ENCODE measurements around the gene WDR38.

DNA sequence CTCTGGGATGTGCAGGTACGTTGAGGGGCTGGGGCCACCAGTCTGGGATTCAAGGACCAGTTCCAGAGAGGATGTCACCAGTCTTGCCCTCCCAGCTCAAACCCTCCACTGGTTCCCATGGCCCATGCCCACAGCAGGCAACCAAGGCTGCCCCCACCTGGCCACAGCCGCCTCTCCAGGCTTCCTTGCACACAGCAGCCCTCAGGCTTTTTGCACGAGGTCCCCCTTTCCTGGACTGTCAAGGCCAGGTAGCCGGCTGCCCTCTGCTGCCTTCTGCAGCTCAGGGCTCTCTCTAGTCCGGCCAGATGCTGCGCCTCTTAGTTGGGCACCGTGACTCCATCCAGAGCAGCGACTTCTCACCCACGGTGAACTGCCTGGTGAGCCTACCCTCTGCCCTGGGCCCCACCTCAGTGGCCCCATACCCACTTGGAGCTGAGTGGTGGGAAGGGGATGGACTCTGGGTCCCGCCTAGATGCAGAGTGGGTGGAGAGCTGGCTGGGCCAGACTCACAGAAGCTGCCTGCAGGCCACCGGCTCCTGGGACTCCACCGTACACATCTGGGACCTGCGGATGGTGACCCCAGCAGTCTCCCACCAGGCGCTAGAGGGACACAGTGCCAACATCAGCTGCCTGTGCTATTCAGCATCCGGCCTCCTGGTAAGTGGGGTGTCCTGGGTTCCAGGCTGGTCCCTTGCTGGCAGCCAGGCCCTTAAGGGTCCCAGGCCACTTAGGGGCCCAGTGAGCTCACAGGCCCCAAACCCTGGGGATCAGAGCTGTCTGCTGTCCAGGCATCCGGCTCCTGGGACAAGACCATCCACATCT is 2.9 kb downstream of the WDR38 start:
- peak; percentile 81 for TF ChIP-seq CTCF (CRISPR knock-in tag; IDR thresholded peaks at IDR 0.05)
- no peak for TF ChIP-seq HIVEP1 (CRISPR knock-in tag; IDR thresholded peaks at IDR 0.05)
- no peak for TF ChIP-seq ZMYM2 (CRISPR knock-in tag; IDR thresholded peaks at IDR 0.05)
- TF ChIP-seq JUN (CRISPR knock-in tag; IDR thresholded peaks at IDR 0.05) = no peak
- TF ChIP-seq RFX3 (CRISPR knock-in tag; IDR thresholded peaks at IDR 0.05) = no peak
- TF ChIP-seq EP300 (IDR thresholded peaks at IDR 0.05; ENCODE audit: low read depth in 2 of 2, low read length in 2 of 2) = no peak
- no peak for TF ChIP-seq EP300 (CRISPR knock-in tag; IDR thresholded peaks at IDR 0.05; ENCODE audit: borderline replicate concordance)
- TF ChIP-seq ZBTB42 (CRISPR knock-in tag; IDR thresholded peaks at IDR 0.05) = 0 out of 2 replicates have a peak, but pooled peaks have one; percentile 40
- TF ChIP-seq ZNF512B (CRISPR knock-in tag; IDR thresholded peaks at IDR 0.05; ENCODE audit: borderline replicate concordance) = no peak
- TF ChIP-seq, protein P1, sequence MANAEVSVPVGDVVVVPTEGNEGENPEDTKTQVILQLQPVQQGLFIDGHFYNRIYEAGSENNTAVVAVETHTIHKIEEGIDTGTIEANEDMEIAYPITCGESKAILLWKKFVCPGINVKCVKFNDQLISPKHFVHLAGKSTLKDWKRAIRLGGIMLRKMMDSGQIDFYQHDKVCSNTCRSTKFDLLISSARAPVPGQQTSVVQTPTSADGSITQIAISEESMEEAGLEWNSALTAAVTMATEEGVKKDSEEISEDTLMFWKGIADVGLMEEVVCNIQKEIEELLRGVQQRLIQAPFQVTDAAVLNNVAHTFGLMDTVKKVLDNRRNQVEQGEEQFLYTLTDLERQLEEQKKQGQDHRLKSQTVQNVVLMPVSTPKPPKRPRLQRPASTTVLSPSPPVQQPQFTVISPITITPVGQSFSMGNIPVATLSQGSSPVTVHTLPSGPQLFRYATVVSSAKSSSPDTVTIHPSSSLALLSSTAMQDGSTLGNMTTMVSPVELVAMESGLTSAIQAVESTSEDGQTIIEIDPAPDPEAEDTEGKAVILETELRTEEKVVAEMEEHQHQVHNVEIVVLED (CRISPR knock-in tag; IDR thresholded peaks at IDR 0.05; ENCODE audit: borderline replicate concordance) = no peak
- TF ChIP-seq, protein P2, sequence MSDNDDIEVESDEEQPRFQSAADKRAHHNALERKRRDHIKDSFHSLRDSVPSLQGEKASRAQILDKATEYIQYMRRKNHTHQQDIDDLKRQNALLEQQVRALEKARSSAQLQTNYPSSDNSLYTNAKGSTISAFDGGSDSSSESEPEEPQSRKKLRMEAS (IDR thresholded peaks at IDR 0.05) = peak; percentile 45; the same call in 1 of the 2 replicates
- TF ChIP-seq NFIC (IDR thresholded peaks at IDR 0.05; ENCODE audit: low read length) = no peak
- TF ChIP-seq, protein P3, sequence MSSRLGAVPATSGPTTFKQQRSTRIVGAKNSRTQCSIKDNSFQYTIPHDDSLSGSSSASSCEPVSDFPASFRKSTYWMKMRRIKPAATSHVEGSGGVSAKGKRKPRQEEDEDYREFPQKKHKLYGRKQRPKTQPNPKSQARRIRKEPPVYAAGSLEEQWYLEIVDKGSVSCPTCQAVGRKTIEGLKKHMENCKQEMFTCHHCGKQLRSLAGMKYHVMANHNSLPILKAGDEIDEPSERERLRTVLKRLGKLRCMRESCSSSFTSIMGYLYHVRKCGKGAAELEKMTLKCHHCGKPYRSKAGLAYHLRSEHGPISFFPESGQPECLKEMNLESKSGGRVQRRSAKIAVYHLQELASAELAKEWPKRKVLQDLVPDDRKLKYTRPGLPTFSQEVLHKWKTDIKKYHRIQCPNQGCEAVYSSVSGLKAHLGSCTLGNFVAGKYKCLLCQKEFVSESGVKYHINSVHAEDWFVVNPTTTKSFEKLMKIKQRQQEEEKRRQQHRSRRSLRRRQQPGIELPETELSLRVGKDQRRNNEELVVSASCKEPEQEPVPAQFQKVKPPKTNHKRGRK (CRISPR knock-in tag; IDR thresholded peaks at IDR 0.05) = no peak
- no peak for TF ChIP-seq ZNF569 (CRISPR knock-in tag; IDR thresholded peaks at IDR 0.05; ENCODE audit: borderline replicate concordance)
- no peak for TF ChIP-seq TARDBP (CRISPR knock-in tag; IDR thresholded peaks at IDR 0.05)
